ENCODE results near the gene DOP1A.

The DOP1A gene, protein sequence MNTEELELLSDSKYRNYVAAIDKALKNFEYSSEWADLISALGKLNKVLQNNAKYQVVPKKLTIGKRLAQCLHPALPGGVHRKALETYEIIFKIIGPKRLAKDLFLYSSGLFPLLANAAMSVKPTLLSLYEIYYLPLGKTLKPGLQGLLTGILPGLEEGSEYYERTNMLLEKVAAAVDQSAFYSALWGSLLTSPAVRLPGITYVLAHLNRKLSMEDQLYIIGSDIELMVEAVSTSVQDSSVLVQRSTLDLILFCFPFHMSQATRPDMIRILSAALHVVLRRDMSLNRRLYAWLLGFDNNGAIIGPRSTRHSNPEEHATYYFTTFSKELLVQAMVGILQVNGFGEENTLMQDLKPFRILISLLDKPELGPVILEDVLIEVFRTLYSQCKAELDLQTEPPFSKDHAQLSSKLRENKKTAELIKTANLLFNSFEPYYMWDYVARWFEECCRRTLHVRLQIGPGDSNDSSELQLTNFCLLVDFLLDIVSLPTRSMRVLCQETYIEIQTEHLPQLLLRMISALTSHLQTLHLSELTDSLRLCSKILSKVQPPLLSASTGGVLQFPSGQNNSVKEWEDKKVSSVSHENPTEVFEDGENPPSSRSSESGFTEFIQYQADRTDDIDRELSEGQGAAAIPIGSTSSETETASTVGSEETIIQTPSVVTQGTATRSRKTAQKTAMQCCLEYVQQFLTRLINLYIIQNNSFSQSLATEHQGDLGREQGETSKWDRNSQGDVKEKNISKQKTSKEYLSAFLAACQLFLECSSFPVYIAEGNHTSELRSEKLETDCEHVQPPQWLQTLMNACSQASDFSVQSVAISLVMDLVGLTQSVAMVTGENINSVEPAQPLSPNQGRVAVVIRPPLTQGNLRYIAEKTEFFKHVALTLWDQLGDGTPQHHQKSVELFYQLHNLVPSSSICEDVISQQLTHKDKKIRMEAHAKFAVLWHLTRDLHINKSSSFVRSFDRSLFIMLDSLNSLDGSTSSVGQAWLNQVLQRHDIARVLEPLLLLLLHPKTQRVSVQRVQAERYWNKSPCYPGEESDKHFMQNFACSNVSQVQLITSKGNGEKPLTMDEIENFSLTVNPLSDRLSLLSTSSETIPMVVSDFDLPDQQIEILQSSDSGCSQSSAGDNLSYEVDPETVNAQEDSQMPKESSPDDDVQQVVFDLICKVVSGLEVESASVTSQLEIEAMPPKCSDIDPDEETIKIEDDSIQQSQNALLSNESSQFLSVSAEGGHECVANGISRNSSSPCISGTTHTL (N-terminal part only)

DNA sequence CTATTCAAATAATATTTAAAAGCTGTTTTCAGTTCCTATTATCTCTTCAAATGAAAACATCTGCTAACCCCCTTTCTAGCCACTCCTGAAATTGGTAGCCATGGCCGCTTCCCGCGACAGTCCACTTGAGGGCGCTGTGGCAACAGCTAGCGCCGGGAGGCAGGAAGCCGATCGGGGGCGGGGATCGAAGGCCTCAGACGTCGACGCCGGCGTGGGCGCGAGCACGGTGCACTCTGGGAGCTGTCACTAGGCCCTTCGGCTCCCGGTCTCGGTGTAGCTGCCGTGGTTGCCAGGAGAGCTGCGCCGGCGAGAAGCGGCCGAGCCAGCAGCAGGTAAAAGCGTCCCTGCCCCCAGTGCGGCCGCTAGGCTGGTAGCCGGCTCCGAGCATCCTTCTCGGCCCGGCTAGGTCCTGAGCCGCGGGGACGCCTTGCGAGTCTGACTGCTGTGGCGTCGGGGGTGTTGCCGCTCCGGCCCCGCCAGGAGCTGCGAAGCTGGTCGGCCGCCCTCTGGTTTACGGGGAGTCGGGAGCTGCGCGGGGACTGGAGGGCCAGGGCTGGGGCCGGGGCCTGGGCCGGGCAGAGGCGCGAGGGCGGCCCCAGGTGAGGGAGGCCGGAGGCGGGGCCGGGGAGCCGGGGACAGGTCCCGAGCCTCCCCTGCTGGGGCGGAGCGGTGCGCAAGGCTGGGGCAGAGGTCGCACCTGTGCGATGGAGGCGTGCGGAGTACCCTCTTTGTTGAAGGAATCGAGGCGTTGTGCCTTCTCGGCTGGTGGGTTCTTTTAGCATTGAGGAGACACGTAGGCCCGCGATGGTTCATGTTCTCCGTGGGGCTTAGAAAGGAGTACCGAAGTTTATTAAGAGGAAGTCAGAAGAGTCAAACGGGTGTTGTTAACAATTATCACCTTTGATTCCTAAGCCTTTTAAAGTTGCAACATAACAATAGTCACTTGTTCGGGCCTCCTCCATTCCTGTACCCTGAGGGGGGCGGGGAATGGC, at the start of gene DOP1A:
Gene DOP1A (plus strand): TSS at position 224 of the 992 bp plus-strand sequence. CDS start 29,307 bp downstream, outside the sequence.
- DNase-seq (ENCODE audit: low read depth in 2 of 2) = peak; percentile 80 to 81

DNA sequence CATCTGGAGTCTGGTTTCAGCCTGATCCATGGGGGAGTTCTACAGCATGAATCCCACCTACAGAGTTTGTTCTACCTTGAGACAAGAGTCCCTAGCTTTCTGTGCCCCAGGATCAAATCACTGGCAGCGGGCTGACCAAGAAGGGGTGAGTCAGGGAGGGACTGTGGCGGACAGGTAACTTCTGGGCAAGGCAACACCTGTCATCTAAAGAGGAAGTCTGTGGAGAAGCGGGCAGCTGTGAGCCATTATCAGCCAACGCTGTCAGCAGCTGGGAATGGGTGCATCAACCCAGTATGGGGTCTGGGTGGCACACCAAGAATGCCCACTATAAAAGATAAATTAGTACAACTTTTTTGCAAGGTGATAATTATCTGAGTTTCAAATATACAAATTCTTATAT, 47.7 kb upstream of the DOP1A start:
- no peak for DNase-seq (ENCODE audit: low read depth in 2 of 2)

DNA sequence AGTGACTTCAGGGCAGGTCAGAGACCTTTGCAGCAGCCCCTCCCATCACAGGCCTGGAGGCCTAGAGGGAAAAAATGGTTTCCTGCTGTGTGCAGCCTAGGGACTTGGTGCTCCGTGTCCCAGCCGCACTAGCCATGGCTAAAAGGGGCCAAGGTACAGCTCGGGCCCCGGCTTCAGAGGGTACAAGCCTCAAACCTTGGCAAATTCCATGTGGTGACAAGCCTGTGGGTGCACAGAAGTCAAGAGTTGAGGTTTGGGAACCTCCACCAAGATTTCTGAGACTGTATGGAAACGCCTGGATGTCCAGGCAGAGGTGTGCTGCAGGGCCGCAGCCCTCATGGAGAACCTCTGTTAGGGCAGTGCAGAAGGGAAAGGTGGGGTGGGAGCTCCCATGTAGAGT, 35.8 kb upstream of the DOP1A start:
- DNase-seq (ENCODE audit: low read depth in 2 of 2) = no peak

- DNase-seq (ENCODE audit: low read depth in 2 of 2) = no peak
Observed at GRCh38 chr6:83038246-83038645, 29.2 kb upstream of the DOP1A start.

GRCh38 chr6:83042467-83043053, 24.9 kb upstream of the DOP1A start:
- DNase-seq (ENCODE audit: low read depth in 2 of 2) = no peak

DNA sequence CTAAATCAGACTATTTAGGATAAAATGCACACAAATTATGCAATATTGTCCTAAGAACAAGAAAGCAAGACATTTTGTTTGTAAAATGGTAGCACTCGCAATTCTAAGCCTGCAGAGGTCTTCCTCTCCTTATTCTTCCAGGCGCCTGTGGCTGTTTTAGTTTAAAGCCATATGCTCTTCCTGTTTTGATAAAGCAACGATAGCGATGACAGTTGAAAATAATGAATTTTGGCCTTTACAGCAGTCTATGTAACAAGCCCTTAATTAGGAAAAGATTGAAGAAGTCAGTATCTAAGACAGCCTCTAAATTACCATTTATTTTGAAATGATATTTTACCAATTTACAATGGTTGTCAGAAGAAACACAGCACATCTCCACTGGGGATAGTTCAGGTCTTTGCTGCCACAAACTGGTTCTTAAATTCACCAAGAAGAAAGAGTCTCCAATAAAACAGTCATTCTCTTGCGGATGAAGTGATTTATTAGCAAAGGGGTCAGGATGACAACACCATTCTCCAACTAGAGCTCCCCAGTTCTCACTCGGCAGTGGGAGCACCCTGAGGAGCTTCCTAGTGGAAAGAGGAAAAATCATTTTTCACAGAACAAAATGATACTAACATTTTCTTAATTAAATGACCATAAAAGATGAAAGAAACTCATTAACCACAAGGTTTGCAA, 23.2 kb upstream of the DOP1A start:
- peak; percentile 61 to 62 for DNase-seq (ENCODE audit: low read depth in 2 of 2)

DNA sequence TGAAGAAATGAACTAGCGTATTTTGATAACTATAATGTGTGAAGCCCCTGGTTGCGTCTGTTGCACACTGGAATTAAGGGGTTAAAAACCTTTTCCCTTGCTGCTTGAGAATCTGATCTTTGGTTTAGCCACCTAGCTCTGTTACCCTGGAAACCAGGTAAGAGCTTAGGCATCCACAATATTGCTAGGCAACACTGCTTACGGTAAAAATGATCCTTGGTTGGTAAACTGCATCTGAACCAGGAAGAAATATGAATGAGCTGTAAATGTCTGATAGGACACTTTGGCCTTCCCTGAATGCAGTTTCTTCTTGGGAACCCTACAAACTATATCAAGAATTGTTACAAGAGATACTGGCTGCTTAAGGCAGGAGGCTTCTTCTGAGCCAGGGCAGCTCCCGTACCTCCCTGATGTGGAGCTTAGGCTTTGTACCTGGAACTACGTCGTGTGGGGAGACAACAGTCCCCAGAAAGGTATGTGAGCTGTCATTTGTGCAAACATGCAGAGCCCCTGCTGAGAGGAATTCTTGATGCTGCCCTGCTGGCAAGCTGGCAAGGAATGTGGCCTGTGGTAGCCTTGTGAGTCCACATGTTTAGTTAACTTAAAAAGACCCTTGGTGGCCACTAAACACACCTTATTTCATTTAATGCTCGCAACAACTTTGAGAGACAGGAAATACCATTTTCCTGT, 20.3 kb upstream of the DOP1A start:
- DNase-seq (ENCODE audit: low read depth in 2 of 2) = no peak

GRCh38 chr6:83051377-83052172, 15.9 kb upstream of the DOP1A start:
- DNase-seq (ENCODE audit: low read depth in 2 of 2) = no peak

GRCh38 chr6:83053678-83054077, 13.8 kb upstream of the DOP1A start:
- no peak for DNase-seq (ENCODE audit: low read depth in 2 of 2)

DNA sequence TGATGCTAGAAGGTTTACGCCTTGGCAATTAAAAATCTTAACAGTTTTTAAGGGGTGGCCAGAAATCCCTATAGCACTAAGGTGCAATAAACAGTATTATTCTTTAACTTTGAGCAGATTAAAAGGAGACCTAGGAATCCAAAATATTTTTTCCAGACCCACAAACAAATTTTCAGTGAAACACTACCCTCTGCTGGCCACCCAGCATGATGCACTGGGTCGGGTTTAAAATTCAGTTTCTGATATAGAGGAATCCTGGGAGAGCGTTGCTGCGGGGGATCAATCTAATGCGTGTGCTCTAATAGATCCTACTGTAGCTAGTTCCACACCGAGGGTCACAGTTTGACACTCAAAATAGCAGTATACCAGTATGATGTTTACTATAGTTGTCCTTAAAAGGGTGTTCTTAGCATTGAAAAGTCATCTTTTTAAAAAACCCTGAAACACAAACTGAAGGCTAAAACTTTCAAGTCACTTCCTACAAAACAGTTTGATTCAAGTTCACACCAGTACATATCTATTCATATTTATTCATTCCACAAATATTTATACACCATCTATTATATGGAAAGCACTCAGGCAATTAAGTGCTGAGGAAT, 12.0 kb upstream of the DOP1A start:
- DNase-seq (ENCODE audit: low read depth in 2 of 2) = peak in 1 of 2 experiments; percentile 36

- no peak for DNase-seq (ENCODE audit: low read depth in 2 of 2)
Observed at GRCh38 chr6:83057705-83058321, 9.7 kb upstream of the DOP1A start.

DNA sequence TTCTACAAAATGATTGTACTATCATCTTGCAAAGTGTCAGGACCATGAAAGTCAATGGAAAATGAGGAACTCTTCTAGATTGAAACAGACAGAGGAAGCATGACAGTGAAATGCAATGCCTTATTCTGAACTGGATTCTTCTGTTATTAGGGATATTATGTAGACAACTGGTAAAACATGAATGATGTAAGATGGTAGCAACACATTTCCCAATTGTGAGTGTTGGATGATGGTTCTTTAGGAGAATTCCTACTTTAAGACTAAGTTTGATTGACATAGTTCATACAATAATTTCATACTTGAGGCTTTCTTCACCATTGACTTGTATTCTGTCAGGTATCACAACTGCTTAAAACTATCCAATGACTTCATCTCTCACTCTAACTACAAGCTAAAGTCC, 6.3 kb upstream of the DOP1A start:
- DNase-seq (ENCODE audit: low read depth in 2 of 2) = no peak

GRCh38 chr6:83062225-83062624, 5.2 kb upstream of the DOP1A start:
- DNase-seq (ENCODE audit: low read depth in 2 of 2) = peak; percentile 65 to 66

DNA sequence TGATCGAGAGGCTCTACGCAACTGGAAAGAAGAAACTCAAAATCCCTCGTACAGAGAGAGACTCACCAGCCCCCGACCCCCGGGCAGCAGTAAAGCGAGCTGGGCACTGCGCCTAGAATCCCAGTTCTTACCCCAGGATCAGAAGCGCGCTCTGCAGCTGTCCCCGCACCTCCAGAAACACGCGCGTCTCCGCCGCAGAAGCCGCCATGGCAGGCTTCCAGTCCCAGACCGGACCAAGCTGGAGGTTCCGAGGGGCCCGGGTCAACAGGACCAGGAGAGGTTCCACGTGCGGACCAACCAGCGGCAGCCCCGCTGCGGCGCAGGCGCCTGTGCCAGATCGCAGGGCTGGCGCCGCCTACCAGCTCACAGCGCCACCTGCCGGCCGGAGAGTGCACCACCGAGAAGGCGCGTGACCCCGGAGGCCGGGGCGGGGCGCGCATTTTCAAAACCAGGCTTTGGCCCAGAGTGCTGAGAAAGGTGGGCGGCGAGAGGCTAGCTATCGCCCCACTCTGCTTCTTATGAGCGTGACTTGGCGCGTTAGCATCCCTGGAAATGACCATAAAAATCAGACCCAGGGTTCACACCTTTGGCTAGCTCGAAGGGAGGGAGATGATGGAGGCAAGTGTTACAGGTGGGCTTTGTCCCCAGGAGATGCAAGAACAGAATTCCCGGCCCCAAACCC, 1.8 kb upstream of the DOP1A start, which contains the start of gene UBE3D:
Gene UBE3D (minus strand): TSS at position 331 of the 682 bp plus-strand sequence. CDS start 123 bp downstream, at position 208.
- peak; percentile 42 to 49 for DNase-seq (ENCODE audit: low read depth in 2 of 2)

DNA sequence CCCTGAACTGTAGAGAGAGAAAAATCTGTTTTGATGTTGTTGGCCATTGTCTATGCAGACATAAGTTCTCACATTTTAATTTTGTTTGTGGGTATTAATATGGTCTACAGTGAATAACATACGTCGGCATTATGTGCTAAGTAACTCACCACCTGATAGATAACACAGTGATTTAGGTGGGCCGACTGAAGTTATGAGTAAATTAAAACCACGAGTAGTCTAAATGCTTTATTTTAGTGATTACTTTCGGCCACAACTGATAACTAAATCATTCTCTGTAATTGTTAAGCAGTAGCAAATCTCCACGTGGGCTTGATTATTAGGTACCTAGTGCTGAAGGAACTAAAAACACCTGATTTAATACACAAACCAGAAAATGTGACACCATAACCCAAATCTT, 1.1 kb downstream of the DOP1A start:
- no peak for DNase-seq (ENCODE audit: low read depth in 2 of 2)

DNA sequence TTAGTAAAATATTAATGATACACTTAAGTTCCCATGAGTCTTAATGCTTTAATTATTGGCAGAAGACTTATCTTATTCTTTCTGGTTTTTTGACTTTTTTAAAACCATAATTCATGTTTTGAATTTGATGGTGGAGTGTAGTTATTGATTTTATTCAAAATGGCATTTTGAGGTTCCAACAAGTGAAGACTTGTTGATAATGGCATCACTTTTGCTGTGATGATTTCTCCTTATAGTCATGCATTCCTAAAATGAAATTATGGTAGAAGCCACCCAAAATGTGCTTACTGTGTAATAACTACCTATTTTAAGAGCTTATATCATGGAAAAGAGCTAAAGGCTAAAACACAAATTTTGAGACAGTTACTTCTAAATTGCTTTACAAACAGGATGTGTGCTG, 2.2 kb downstream of the DOP1A start:
- no peak for DNase-seq (ENCODE audit: low read depth in 2 of 2)

GRCh38 chr6:83071023-83071422, 3.6 kb downstream of the DOP1A start:
- DNase-seq (ENCODE audit: low read depth in 2 of 2) = no peak
